Measurements from ENCODE around the gene ZMIZ1.

GRCh38 chr10:79348640-79348988 lies 279.8 kb downstream of the ZMIZ1 start:
- no peak for TF ChIP-seq POLR2A (IDR thresholded peaks at IDR 0.05)
- no peak for TF ChIP-seq CTCF (IDR thresholded peaks at IDR 0.05 in 4 of 5, conservative IDR thresholded peaks at IDR 0.05 in 1 of 5)

Measured in gastrocnemius medialis (tissue), 4 donors.